Activated CD8-positive, alpha-beta memory T cell treated with anti-CD3 and anti-CD28 coated beads for 36 hours (primary cell): ENCODE results near the gene KHDC1L. TPM values are rescaled to one million over a fixed set of nuclear protein-coding genes. Genes with fewer than 3 reads are reported as not detected.
"Not testable (repeated sequence)": the region's sequence is repeated elsewhere in the genome, so short reads cannot be mapped to it uniquely, and the experiment has no call there.

Source experiments
- CTCF ChIA-PET: fragments of 350-600 bp; sonication (Branson Sonifier 250); formaldehyde crosslinking; loops from one replicate; lab custom pipeline; 2021; ENCODE audit warnings: antibody characterized with exemption; lab: Charles Lee
- POLR2A ChIA-PET: fragments of 350-600 bp; sonication (Branson Sonifier 250); formaldehyde crosslinking; loops from one replicate; lab custom pipeline; 2021; ENCODE audit warnings: antibody characterized with exemption; lab: Charles Lee
- total RNA-seq, 2 experiments: library from RNA; stranded (reverse); gene quantifications; one replicate each; pipeline ENCODE4 v1.2.3, GENCODE V29; 2021

The KHDC1L gene
- total RNA-seq, result under 1 TPM in 1 of 2 experiments, not detected in 1; 0.31 TPM

GRCh38 chr6:73225396-73225795, at the start of gene KHDC1L:
KHDC1L (minus strand) TSS chr6:73225496; CDS start chr6:73225408, 88 bp downstream.
- POLR2A ChIA-PET, result no interaction called here
- CTCF ChIA-PET, result no interaction called here

- POLR2A ChIA-PET, CTCF ChIA-PET: not testable (repeated sequence)
Measured at GRCh38 chr6:73269296-73269695, 44.0 kb upstream of the KHDC1L start.

- CTCF ChIA-PET, POLR2A ChIA-PET: not testable (repeated sequence)
Measured at GRCh38 chr6:73268896-73269295, 43.6 kb upstream of the KHDC1L start.

GRCh38 chr6:73264446-73264845, 39.1 kb upstream of the KHDC1L start:
- CTCF ChIA-PET, result no interaction called here

GRCh38 chr6:73263570-73263909, 38.2 kb upstream of the KHDC1L start:
- ChIA-PET CTCF (no interaction called here), POLR2A (interaction anchor here (0.7 kb wide), 1 partner anchor 107 kb away, joined by 4 read pairs; no protein-coding TSS in a partner anchor)

More at GRCh38 chr6:73264446-73264845, 39.1 kb upstream of the KHDC1L start:
- POLR2A ChIA-PET, result no interaction called here

GRCh38 chr6:73262671-73263569, 37.6 kb upstream of the KHDC1L start, which contains the start of gene KHDC1:
KHDC1 (minus strand) TSS chr6:73263196; CDS start chr6:73242517, 20,679 bp downstream.
- ChIA-PET POLR2A (interaction anchor here (0.6 kb wide), 1 partner anchor 27 kb away, joined by 4 read pairs; no protein-coding TSS in a partner anchor), CTCF (no interaction called here)

GRCh38 chr6:73258721-73259120, 33.4 kb upstream of the KHDC1L start:
- ChIA-PET POLR2A (no interaction called here), CTCF (no interaction called here)

- CTCF ChIA-PET, result interaction anchor here (0.6 to 0.7 kb wide), 3 partner anchors 13 to 802 kb away, joined by 3 read pairs; no protein-coding TSS in a partner anchor
- POLR2A ChIA-PET, result not testable (repeated sequence)
Measured at GRCh38 chr6:73254323-73254722, 29.0 kb upstream of the KHDC1L start.

GRCh38 chr6:73252703-73253102, 27.4 kb upstream of the KHDC1L start:
- CTCF ChIA-PET, result no interaction called here
- POLR2A ChIA-PET, result no interaction called here

GRCh38 chr6:73250016-73250415, 24.7 kb upstream of the KHDC1L start:
- POLR2A ChIA-PET, result no interaction called here
- CTCF ChIA-PET, result no interaction called here

- ChIA-PET POLR2A (interaction anchor here (0.7 kb wide), 1 partner anchor 188 kb away, joined by 8 read pairs; no protein-coding TSS in a partner anchor), CTCF (interaction anchor here (0.7 kb wide), 1 partner anchor 576 kb away, joined by 4 read pairs; no protein-coding TSS in a partner anchor)
Measured at GRCh38 chr6:73248192-73248903, 23.1 kb upstream of the KHDC1L start.

GRCh38 chr6:73242001-73242400, 16.7 kb upstream of the KHDC1L start:
- ChIA-PET POLR2A (no interaction called here), CTCF (no interaction called here)

GRCh38 chr6:73240730-73241129, 15.4 kb upstream of the KHDC1L start:
- CTCF ChIA-PET, result no interaction called here
- POLR2A ChIA-PET, result no interaction called here

- POLR2A ChIA-PET, result no interaction called here
- CTCF ChIA-PET, result interaction anchor here (0.7 to 1.1 kb wide), 3 partner anchors 50 to 823 kb away, joined by 3 to 5 read pairs (median 3); no protein-coding TSS in a partner anchor
Measured at GRCh38 chr6:73236144-73236750, 11.0 kb upstream of the KHDC1L start.

- ChIA-PET CTCF (no interaction called here), POLR2A (no interaction called here)
Measured at GRCh38 chr6:73234733-73235132, 9.4 kb upstream of the KHDC1L start.

- CTCF ChIA-PET, POLR2A ChIA-PET: not testable (repeated sequence)
Measured at GRCh38 chr6:73233971-73234370, 8.7 kb upstream of the KHDC1L start.

GRCh38 chr6:73233048-73233447, 7.8 kb upstream of the KHDC1L start:
- CTCF ChIA-PET, result no interaction called here
- POLR2A ChIA-PET, result no interaction called here

GRCh38 chr6:73231986-73232391, 6.7 kb upstream of the KHDC1L start:
- ChIA-PET CTCF (no interaction called here), POLR2A (no interaction called here)

- ChIA-PET POLR2A (no interaction called here), CTCF (no interaction called here)
Measured at GRCh38 chr6:73227606-73228255, 2.4 kb upstream of the KHDC1L start.
